ENCODE data around the gene FXN.
"Not testable (repeated sequence)": the region's sequence is repeated elsewhere in the genome, so short reads cannot be mapped to it uniquely, and the experiment has no call there.

The FXN gene

DNA sequence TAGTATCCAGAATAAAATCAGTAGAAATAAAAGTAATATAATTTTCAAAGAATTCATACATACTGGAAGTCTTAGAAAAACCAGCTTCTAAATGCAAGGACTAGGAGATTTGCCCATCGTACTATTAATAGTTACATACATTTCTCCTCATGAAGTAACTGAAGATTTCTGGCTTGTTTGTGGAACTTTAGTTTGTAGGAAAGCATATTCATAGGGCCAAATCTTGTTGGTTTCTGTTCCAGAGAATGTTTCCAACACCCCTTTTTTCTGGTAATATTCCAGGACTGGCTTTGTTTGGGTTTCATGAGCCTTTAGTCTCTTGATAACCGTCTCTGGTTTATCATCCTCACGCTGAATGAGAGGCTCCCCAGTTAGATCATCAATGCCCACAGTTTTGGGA is 72.2 kb downstream of the FXN start:
- no peak for DNase-seq

DNA sequence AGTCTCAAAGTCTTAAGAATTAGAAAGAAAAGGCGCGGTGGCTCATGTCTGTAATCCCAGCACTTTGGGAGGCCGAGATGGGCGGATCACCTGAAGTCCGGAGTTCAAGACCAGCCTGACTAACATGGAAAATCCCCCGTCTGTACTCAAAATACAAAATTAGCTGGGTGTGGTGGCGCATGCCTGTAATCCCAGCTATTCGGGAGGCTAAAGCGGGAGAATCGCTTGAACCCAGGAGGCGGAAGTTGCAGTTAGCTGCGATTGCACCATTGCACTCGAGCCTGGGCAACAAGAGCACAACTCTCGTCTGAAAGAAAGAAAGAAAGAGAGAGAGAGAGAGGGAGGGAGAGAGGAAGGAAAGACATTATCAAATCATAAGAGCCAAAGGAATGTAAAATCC is 73.2 kb downstream of the FXN start:
- not testable (repeated sequence) for DNase-seq

DNA sequence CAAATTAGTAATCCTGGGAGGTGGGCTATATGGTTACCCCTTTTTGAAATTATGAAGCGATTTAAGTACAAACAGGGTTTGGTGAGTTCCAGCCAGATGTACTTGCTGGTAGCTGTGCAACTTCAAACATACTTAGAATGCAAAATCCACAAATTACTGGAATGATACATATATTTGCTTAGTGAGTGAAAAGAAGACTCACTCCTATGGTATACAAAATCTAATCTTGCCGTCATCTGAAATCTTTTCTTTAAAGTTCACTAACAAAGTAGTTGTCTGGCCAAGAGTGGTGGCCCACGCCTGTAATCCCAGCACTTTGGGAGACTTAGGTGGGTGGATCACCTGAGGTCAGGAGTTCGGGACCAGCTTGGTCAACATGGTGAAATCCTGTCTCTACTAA is 73.6 kb downstream of the FXN start:
- no peak for DNase-seq

DNA sequence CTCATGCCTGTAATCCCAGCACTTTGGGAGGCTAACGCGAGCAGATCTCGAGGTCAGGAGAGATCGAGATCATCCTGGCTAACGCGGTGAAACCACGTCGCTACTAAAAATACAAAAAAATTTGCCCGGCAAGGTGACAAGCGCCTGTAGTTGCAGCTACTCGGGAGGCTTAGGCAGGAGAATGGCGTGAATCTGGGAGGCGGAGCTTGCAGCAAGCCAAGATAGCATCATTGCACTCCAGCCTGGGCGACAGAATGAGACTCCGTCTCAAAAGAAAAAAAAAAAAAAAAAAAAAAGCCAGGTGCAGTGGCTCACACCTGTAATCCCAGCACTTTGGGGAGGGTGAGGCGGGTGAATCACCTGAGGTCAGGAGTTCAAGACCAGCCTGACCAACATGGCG is 77.1 kb downstream of the FXN start:
- not testable (repeated sequence) for DNase-seq

DNA sequence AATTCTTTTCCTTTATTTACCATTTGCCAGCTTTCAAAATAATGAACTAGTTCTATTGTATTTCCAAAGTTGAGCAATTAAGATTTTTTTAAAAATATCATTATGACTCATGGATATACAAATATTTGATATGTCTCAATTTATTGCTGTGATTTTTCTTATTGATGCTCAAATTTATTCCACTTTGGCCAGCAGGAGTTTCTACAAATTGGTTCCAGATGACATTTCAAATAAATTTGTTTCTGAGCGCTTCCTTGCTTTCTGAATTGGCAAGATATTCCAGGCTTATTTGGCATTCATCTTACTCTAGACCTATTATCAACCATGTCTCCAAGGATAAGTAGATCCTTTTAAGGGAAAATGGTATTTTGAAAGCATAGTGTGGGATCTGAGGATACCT is 80.1 kb downstream of the FXN start:
- DNase-seq = peak; percentile 25

DNA sequence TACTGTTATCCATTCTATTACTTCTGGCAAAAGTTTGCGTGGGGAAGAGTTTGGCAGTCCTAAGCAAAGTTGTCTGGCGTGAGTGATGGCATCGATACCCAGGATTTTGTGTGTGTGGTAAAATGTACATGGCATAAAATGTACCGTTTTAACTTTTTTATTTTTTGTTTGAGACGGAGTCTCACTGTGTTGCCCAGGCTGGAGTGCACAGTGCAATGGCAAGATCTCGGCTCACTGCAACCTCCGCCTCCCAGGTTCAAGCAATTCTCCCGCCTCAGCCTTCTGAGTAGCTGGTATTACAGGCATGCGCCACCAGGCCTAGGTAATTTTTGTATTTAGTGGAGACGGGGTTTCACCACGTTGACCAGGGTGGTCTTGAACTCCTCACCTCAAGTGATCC is 83.1 kb downstream of the FXN start:
- DNase-seq = no peak

DNA sequence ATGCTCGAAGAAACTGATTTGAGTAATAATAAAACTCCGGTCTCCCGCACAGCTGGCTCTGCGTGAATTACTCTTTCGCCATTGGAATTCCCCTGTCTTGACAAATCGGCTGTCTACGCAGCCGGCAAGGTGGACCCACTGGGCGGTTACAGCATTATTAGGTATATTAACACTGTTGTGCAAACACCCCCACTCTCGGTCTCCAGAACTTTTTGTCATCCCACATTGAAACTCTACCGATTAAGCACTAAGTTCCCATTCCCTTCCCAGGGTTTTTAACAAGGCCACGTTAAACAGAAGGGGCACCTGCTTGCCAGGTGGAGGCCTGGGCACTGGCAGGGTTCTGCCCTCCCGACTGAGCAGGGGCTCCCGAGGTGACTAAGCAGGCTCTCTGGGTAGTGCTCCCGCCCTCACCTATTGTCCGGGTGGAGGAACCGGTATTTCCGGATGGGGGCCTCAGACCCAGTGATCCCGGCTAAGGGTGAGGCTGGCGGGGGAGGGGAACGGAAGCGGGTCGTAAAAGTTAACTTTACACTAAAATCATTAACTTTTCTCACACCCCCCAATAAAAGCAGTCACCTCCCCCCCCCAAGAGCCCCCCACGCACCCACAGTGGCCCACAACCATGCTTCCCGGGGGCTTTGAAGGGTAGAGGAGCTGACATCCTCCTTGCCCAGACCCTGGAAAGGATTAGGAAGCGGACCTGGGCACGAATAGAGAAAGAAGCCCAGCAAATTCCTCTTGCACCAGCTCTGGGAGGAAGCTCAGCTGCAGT is 85.0 kb downstream of the FXN start:
- DNase-seq = no peak

DNA sequence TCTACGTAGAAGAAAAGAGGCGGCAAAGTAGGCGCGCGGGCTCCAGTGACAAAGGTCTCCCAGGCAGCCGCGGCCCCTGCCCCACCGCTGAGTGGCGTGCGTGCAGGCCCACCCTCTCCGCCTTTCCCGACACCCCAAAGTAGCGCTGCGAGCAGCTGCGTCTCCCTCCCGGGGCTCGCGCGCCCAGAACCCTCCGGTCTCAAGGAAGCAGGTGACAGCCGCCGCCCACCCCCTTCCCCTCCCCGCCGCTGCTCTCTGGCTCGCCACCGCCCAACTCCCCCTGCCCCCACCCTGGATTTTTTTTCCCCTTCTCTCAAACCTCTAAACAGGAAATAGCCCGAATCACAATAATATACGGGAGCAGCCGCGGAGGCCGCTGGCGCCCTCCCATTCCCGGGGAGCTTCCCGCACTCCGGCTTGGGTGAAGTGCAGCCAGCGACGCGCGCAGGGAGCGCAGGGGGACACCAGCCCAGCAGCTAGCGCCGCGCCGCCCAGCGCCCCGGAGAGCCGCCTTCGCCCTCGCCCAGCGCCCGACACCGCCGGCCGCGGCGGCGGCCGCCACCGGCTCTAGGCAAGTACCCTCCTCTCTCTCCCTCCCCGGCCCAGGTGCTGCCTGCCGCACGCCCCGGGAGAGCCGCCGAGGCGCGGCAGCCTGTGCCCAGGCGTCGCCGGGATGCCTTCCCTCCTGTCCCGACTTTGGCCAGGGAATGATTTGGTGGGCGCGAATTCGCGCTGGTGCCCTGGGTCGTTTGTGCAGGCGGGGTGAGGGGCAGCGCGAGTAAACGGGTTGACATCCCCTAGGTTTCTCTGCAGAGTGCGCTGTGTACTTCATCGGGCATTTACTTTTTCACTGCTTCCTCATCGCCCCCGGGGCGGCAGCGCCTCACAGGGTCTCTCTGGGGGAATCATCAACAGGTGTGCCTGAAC is 85.9 kb downstream of the FXN start:
- DNase-seq = peak; percentile 35

DNA sequence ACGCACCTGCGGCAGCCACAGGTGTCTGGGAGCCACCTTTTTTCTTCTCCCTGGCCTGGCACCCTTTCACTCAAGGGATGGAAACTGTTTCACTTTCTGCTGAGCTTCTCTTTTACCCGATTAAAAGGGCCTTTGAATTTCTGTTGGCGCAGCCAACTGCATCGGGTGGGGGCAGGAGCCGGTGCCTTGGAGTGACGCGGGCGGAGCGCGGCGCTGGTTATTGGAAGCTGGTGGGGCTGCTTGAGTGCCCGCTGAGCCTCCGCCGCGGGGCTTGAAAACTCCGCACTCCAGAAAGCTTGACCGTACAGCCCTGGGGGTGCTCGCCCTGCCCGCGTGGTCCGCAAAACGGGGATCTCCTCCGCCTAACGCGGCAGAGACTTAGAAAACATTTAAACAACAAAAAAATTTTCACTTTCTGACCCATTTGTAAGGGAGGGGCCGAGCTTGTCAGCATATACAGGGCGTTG is 86.6 kb downstream of the FXN start:
- peak; percentile 67 for DNase-seq

DNA sequence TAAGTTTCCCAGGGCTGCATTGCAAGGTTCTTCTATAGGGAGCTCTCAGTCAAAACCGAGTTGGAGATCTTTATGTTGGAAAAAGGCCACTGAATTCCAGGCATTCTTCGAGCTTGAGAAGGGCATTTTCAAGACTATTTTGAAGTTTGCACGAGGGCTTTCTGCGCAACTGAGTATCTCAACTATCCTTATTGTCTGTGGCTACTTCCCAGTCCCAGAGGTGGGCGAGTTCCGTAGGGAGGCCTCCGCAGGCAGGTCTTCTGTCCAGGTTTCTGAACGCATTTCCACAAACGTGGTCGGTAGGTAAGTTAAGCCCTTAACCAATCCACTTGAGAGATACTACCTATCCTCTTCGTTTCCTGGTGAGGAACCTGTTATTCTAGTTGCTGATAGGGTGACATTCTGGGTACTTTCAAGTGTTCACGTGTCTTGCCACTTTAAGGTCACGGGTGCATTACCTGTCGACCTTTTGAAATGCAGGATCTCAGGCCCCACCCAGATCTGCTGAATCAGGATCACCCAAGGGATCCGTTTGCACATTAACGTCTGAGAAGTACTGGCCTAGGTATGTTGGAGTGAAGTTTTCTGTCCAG is 87.1 kb downstream of the FXN start:
- peak; percentile 92 for DNase-seq

DNA sequence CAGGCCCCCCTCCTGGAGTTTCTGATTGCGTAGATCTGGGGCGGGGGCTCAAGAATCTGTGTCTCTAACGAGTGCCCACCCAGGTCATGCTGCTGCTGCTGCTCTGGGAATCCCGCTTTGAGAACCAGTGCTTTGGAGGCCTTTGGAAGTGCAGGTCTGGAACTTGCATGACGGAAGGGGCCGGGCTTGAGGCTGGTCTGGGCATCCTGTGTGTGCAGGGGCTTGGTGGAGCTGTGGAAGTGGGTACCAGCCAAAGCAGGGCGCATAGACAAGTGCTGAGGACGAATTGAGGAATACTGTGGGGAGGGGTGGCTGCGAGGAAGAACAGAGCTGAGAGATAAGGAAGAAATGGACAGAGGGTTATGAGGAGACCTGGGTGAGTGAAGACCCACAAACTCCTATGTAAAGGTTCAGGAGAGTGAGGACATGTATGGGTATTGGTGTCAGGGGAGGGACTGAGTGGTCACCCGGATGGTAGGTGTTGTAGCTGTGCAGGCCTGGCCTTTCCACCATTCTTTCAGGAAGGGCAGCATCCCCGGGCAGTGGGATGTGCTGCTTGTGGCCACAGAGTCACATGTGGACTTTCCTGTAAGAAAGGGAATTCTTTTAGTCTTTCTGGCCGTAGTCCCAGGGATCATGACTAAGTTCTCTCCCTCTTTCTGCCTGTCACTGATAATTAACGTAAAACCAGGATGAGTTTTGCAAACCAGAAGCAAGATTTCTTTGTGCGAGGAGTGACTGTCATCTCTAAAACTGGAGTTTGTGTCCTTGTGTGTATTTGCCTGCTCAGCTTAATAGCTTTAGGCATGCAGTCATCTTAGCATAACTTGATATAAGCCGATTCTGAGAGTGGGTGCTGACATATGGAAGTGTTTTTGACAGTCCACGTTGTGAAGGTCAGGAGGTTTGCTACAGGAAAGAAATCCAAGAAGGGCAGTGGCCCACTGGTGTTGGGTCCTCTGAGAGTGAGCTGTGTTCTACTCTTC is 95.2 kb downstream of the FXN start:
- DNase-seq = peak; percentile 84

DNA sequence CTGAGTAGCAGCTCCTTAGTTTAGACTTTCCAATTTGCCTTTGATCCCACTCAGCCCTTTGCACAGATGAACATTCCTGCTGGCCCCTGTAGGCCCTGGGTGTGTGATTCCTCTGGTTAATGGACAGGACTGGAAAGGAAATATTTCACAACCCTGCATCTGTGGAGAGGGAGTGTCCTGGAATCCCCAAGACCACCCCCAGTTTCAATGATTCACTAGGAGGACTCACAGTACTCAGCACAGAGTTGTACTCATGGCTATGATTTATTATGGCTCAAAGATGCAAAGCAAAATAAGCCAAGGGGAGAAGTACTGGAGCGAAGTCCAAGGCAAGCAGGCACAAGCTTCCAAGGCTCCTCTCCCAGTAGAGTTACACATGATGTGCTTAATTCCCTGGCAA is 96.1 kb downstream of the FXN start:
- DNase-seq = peak; percentile 84

DNA sequence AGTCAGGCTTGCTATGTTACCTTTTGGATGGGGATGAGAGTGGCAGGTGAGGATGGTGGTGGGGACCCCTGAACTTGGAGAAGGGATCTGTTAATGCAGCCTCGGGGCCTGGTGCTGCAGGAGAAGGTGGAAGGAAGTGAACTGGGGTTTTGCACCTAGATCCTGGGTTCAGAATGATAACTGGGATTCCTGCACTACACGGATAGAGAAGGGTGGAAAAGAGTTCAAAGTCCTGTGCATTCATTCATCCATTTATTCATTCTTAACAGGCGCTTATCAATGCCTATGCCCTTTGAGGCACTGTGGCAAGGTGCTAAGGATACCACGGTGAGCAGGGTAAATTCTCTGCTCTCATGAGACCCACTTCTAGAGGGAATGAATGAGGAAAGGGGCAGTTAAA is 96.8 kb downstream of the FXN start:
- no peak for DNase-seq

DNA sequence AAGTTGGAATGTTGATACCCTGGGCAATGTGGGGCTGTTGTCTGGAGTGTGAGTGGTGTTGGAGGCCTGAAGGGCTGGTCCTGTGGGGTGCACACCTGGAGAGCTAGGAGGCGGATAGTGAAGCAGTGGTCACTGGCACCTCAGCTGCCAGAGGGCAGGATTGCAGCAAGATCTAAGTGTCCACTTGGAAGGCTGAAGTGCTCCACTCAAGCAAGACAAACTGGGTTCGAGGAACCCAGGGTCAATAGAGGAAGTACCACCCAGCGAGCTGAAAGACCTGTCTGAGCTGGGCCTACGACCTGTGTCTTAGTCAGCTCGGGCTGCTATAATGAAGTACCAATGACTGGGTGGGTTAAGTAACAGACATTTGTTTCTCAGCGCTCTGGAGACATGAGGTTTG is 98.9 kb downstream of the FXN start:
- no peak for DNase-seq

DNA sequence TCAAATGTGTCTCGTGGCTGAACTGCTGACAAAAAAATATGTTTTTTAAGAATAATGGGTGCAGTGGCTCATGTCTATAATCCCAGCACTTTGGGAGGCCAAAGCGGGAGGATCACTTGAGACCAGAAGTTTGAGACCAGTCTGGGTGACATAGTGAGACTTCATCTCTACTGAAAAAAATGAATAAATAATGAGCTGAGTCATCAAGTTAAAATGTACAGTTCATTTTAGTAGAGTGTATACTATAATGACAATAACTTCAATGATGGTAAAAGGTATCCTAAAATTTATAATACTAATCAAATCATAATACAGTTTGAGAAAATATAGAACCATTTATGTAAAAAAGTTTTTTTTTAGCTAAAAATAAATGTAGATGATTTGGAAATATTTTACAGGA is 100.6 kb downstream of the FXN start:
- no peak for DNase-seq

DNA sequence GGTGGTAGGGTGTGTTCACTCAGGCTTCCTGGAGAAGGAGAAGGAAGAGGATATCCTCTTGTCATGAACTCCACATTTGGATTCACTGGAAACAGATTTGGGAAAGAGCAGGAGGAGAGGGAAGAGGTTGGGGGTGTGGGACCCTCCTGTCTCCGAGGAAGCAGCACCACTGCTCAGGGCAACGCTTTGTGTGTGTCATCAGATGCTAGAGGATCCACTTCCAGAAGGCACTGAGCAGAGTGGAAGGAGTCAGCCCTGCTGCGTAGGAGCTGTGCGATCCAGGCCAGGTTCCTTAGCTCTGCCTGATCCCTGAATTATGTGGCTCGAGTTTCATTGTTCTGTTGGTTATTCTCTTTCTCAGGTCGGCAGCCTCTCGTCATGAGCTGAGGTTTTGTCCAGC is 101.2 kb downstream of the FXN start:
- no peak for DNase-seq

DNA sequence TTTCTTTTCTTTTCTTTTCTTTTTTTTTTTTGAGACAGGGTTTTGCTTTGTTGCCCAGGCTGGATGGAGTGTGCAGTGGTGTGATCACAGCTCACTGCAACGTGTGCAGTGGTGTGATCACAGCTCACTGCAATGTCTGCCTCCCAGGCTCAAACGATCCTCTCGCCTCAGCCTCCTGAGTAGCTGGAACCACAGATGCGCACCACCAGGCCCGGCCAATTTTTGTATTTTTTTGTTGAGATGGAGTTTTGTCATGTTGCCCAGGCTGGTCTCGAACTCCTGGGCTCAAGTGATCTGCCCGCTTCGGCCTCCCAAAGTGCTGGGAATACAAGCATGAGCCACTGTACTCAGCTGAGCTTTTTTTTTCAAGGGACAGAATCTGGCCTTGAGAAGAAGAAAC is 101.8 kb downstream of the FXN start:
- no peak for DNase-seq

DNA sequence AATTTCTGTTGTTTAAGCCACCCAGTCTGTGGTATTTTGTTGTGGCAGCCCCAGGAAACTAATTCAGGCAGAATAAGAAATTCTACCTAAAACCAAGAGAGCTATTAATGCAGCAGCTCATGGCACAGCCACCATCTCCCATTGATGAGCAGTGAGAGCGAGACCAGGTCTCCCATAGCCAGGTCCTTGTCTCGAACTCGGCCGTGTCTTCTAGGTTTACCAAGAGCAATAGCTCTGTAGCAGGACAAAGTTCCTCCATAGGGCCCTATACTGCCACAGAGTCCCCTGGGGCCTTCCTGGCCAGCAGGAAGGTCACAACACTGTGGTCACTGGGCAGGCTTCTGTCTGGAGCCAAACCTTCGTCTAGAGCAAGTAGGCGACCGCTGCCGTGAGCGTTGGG is 104.0 kb downstream of the FXN start:
- no peak for DNase-seq

DNA sequence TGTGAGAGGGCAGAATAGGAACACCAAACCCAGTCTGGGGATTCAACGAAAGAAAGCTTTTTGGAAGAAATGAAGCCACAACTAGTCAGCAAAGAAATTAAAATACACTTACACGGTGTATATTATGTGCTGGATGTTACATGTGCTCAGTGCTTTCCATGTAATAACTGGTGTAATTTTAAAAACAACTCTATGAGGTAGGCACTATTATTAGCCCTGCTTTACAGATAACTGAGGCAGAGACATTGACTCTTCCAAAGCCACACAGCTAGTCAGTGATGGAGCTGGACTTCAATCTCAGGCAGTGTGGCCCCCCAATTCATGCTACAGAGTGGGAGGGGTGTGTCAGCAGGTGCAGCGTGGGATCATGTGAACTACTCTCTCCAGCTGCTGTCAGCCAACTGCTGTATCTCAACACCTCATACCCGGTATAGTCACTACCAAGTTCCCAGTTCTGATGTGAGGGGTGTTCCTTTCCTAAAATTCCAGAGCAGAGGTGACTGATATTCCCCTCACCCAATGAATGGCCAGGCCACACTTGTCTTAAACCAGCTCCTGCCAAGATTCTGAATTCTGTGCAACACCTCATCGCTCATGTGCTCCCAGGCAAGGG is 104.7 kb downstream of the FXN start:
- no peak for DNase-seq

DNA sequence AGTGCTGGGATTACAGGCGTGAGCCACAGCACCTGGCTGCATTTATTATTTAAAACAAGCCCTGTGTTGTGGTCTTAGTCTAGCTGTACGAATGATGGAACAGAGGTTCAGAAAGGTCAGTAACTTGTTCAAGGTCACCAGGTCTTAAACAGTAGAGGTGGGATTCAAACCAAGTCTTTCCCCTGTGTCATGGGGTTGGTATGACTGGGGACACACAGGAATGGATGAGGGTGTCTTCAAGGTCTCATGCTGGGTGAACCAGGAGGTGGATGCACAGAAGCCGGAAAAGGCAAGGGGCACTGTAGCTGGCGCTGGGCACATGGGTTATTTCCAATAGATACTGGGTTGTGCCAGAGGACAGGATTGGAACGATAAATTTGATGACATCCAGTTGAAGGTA is 106.3 kb downstream of the FXN start:
- no peak for DNase-seq

DNA sequence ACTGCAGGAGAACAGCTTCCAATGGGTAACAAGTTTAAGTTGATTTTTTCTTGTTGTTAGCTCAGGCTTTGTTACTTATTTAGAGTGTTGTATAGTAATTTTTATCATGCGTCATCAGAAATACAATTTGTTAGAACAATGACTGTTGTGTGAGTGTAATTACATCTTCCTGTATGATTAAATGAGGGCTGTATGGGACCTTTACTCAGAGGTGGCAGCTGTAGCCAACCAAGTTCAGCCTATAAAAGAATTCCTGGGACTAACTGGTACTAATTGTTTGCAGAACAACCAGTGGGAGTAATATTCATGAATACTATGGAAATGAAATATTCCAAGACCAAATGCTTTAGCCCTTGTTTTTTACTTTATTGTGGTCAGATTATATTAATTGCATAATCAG is 107.7 kb downstream of the FXN start:
- no peak for DNase-seq
